ENCODE results near the gene PHTF2. TPM values are rescaled to one million over a fixed set of nuclear protein-coding genes. Genes with fewer than 3 reads are reported as not detected.
"Not testable (repeated sequence)": the region's sequence is repeated elsewhere in the genome, so short reads cannot be mapped to it uniquely, and the experiment has no call there.

The PHTF2 gene
- total RNA-seq, 4 donors from 2014 or later: 8.6 to 54.5 (median 14.5) TPM

GRCh38 chr7:77867537-77867865 lies 68.9 kb downstream of the PHTF2 start:
- Histone ChIP-seq H3K36me3 (no peaks in the 10 kb centered on the region), H3K27me3 (no peaks in the 10 kb centered on the region), H3K9me3 (no peaks in the 10 kb centered on the region), H3K4me3 (no peak overlapping the region), H3K27ac (peak overlapping the region in 1 of 4 donors; percentile 13), H3K4me1 (peaks cover 0 to 8% (median 0%) of the 10 kb centered on the region in 4 donors)
- TF ChIP-seq POLR2A (IDR thresholded peaks at IDR 0.05) (no peak), CTCF (IDR thresholded peaks at IDR 0.05) (no peak)
- DNase-seq: no peak

DNA sequence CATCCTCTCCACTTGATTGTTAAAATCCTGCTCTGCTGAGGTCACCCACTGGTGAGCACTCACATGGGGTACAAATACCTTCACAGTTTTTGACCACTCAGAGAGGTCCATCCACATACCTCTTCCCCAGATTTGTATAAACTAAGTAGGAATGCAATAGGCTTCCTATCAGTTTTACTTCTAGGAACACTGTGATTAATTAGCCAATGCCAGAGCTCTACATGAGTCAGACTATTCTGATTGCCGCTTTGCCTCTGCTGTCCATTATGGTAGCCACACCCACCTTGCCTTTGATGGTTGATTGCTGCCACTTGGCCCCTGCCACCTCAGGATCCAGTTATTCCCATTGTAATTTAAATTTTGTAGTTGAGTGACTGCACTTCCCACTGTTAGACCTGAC lies 73.7 kb downstream of the PHTF2 start:
- H3K9me3 ChIP-seq, H3K27me3 ChIP-seq, H3K36me3 ChIP-seq, DNase-seq, H3K27ac ChIP-seq, H3K4me1 ChIP-seq, H3K4me3 ChIP-seq: not testable (repeated sequence)

- not testable (repeated sequence) for DNase-seq, H3K36me3 ChIP-seq, H3K27ac ChIP-seq, H3K27me3 ChIP-seq, H3K4me1 ChIP-seq, H3K9me3 ChIP-seq, H3K4me3 ChIP-seq
Measured at GRCh38 chr7:77873416-77874327, 75.1 kb downstream of the PHTF2 start.

DNA sequence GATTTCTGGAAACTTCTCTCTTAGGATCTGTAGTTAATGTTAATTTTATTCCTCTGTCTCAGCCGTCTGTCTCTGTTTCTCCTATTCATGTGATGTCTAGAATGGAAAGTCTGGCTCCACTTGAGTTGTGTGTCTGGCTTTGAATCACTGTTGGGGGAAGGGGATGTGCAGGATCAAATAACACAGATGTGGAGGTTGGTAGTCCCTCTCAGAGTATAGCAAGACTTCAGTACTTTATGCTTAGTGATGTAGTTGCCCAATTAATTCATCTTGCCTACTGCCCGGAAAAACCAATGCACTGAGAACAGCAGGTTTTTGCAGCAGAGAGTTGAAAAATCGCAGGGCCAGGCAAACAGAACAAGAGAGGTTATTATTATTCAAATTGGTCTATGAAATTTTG lies 79.2 kb downstream of the PHTF2 start:
- Histone ChIP-seq H3K27me3 (no peaks in the 10 kb centered on the region), H3K9me3 (no peaks in the 10 kb centered on the region), H3K4me3 (no peak overlapping the region), H3K27ac (no peak overlapping the region), H3K36me3 (no peaks in the 10 kb centered on the region), H3K4me1 (no peaks in the 10 kb centered on the region)
- TF ChIP-seq POLR2A (IDR thresholded peaks at IDR 0.05) (no peak), CTCF (IDR thresholded peaks at IDR 0.05) (no peak)
- DNase-seq: no peak

GRCh38 chr7:77878500-77878899 lies 79.9 kb downstream of the PHTF2 start:
- H3K4me1 ChIP-seq: no peaks in the 10 kb centered on the region
- no peak overlapping the region for H3K4me3 ChIP-seq
- H3K27me3 ChIP-seq: no peaks in the 10 kb centered on the region
- no peak for DNase-seq
- TF ChIP-seq POLR2A (IDR thresholded peaks at IDR 0.05) (no peak), CTCF (IDR thresholded peaks at IDR 0.05) (no peak)
- H3K36me3 ChIP-seq: no peaks in the 10 kb centered on the region
- H3K9me3 ChIP-seq: no peaks in the 10 kb centered on the region
- no peak overlapping the region for H3K27ac ChIP-seq

GRCh38 chr7:77879272-77879671 lies 80.7 kb downstream of the PHTF2 start:
- no peaks in the 10 kb centered on the region for H3K36me3 ChIP-seq
- DNase-seq: no peak
- H3K9me3 ChIP-seq: no peaks in the 10 kb centered on the region
- no peaks in the 10 kb centered on the region for H3K27me3 ChIP-seq
- TF ChIP-seq CTCF (IDR thresholded peaks at IDR 0.05) (no peak), POLR2A (IDR thresholded peaks at IDR 0.05) (no peak)
- no peak overlapping the region for H3K27ac ChIP-seq
- H3K4me1 ChIP-seq: no peaks in the 10 kb centered on the region
- H3K4me3 ChIP-seq: no peak overlapping the region

- Histone ChIP-seq H3K4me3 (no peak overlapping the region), H3K9me3 (no peaks in the 10 kb centered on the region), H3K4me1 (no peaks in the 10 kb centered on the region), H3K27ac (no peak overlapping the region), H3K27me3 (no peaks in the 10 kb centered on the region), H3K36me3 (no peaks in the 10 kb centered on the region)
- no peak for TF ChIP-seq CTCF (IDR thresholded peaks at IDR 0.05)
- no peak for TF ChIP-seq POLR2A (IDR thresholded peaks at IDR 0.05)
- DNase-seq: no peak
Measured at GRCh38 chr7:77881871-77882270, 83.3 kb downstream of the PHTF2 start.

Measured in Peyer's patch (tissue), 4 donors.